K562 (cell line): ENCODE data around the gene NMNAT2. TPM values are rescaled to one million over a fixed set of nuclear protein-coding genes. Genes with fewer than 3 reads are reported as not detected.

Experiments used
- ATAC-seq: fragments of 200-7000 bp; cut with Tn5 transposase; 3 replicates; pipeline ENCODE4 v1.9.1; 2020; ENCODE audit warnings: moderate library complexity
- BruUV-seq: library from RNA; stranded (reverse); fragments of 400-500 nt; replicated peaks from 2 replicates; lab custom pipeline; 2021; lab: Mats Ljungman, UMichigan
- CTCF ChIA-PET: fragments of 300-600 bp; formaldehyde crosslinking; extraction: SDS; loops from one replicate; lab custom pipeline; 2021; ENCODE audit warnings: low intra/inter-chr PET ratio; lab: Yijun Ruan, JAX
- POLR2A ChIA-PET: fragments of 300-600, 350-650 bp; sonication (Branson Sonifier 250); formaldehyde crosslinking; extraction: SDS; loops from one replicate; lab custom pipeline; 2021; ENCODE audit warnings: antibody characterized with exemption, inconsistent platforms; lab: Yijun Ruan, JAX
- DNase-seq, 4 experiments: peaks; one replicate each; pipeline versions ENCODE4 v3.0.0 to v3.0.0-alpha.2; 2011 to 2018; ENCODE audit warnings: low spot score in 3 of 4, mixed read lengths in 3 of 4; ENCODE audit errors: extremely low read depth in 1 of 4
- FAIRE-seq: peaks from 2 replicates; lab custom pipeline; 2011; peaks lifted over from hg19 to GRCh38; lab: Jason Lieb, UNC
- H2AFZ ChIP-seq: 2 replicates; pipeline ENCODE4 v1.6.0; 2011; ENCODE audit warnings: low read depth, low read length, control low read depth, inconsistent platforms
- H3K27ac ChIP-seq: fragments of 200-600 bp; 3 replicates; pipeline ENCODE4 v1.8.0; 2011; ENCODE audit warnings: low read depth, mild to moderate bottlenecking, control low read depth, inconsistent platforms, low read length, moderate library complexity, mixed read lengths; ENCODE audit errors: extremely low read depth
- H3K27me3 ChIP-seq, 2 experiments: fragments of 300-600 bp in 1 of 2; 2 replicates in 1 of 2; 3 replicates in 1 of 2; pipeline versions ENCODE4 v1.6.0 to v1.8.0; 2011; ENCODE audit warnings: inconsistent platforms in 2 of 2, low read length in 2 of 2, mild to moderate bottlenecking in 1 of 2, mixed read lengths in 1 of 2, moderate library complexity in 1 of 2; ENCODE audit not compliant: control insufficient read depth in 2 of 2, insufficient read depth in 2 of 2
- H3K36me3 ChIP-seq: fragments of 300-600 bp; 3 replicates; pipeline ENCODE4 v1.8.0; 2011; ENCODE audit warnings: mild to moderate bottlenecking, low read length, inconsistent platforms; ENCODE audit not compliant: control insufficient read depth, insufficient read depth
- H3K4me1 ChIP-seq, 2 experiments: fragments of 200-600 bp in 1 of 2; replicated peaks in 1 of 2; 2 replicates in 1 of 2; 3 replicates in 1 of 2; pipeline versions ENCODE4 v1.5.1 to v1.8.0; 2011; ENCODE audit warnings: inconsistent platforms in 2 of 2, low read length in 2 of 2, mild to moderate bottlenecking in 1 of 2, mixed read lengths in 1 of 2, moderate library complexity in 1 of 2; ENCODE audit not compliant: control insufficient read depth in 2 of 2, insufficient read depth in 2 of 2
- H3K4me2 ChIP-seq: 2 replicates; pipeline ENCODE4 v1.6.1; 2011; ENCODE audit warnings: low read length, control low read depth, inconsistent platforms, mixed read lengths; ENCODE audit not compliant: insufficient read depth
- H3K4me3 ChIP-seq: fragments of 200-600 bp; sonication (generic), shearing (Covaris generic); 2 replicates; pipeline ENCODE4 v1.5.1; 2016; ENCODE audit warnings: control low read depth, inconsistent platforms
- H3K79me2 ChIP-seq: fragments of 200-600 bp; 3 replicates; pipeline ENCODE4 v1.8.0; 2011; ENCODE audit warnings: low read length, inconsistent platforms; ENCODE audit not compliant: control insufficient read depth, insufficient read depth
- H3K9ac ChIP-seq, 2 experiments: 2 replicates each; pipeline versions ENCODE4 v1.6.0 to v1.6.1; 2011; ENCODE audit warnings: low read depth in 2 of 2, low read length in 2 of 2, control low read depth in 1 of 2, inconsistent platforms in 1 of 2, mild to moderate bottlenecking in 1 of 2, mixed read lengths in 1 of 2; ENCODE audit not compliant: insufficient read depth in 1 of 2
- H3K9me1 ChIP-seq: one replicate; pipeline ENCODE4 v1.6.0; 2011; ENCODE audit warnings: inconsistent platforms, mild to moderate bottlenecking, low read length, moderate library complexity; ENCODE audit not compliant: control insufficient read depth, insufficient read depth
- H3K9me3 ChIP-seq: replicated peaks from 2 replicates; pipeline ENCODE4 v1.5.1; 2011; ENCODE audit warnings: low read depth, low read length, inconsistent platforms; ENCODE audit not compliant: control insufficient read depth, insufficient read depth
- H4K20me1 ChIP-seq: replicated peaks from 2 replicates; pipeline ENCODE4 v1.6.1; 2011; ENCODE audit warnings: low read length, inconsistent platforms, mixed read lengths; ENCODE audit not compliant: control insufficient read depth, insufficient read depth
- COPS2 ChIP-seq: fragments of 450-650 bp; conservative IDR thresholded peaks from 2 replicates; pipeline ENCODE4 v1.6.1; 2016; ENCODE audit warnings: mild to moderate bottlenecking, moderate library complexity
- CREM ChIP-seq: IDR thresholded peaks from 2 replicates; pipeline ENCODE4 v1.6.1; 2014; ENCODE audit warnings: antibody characterized with exemption, low read depth
- ERF ChIP-seq: fragments of 450-650 bp; formaldehyde crosslinking; IDR thresholded peaks from 2 replicates; pipeline ENCODE4 v1.4.0; 2020; ENCODE audit warnings: mild to moderate bottlenecking, mixed read lengths
- HLTF ChIP-seq: fragments of 450-650 bp; IDR thresholded peaks from 2 replicates; pipeline ENCODE4 v1.6.1; 2016
- MEF2D ChIP-seq: conservative IDR thresholded peaks from 2 replicates; pipeline ENCODE4 v1.6.1; 2016; ENCODE audit warnings: low read depth, missing genetic modification characterization, missing compliant biosample characterization
- MIER1 ChIP-seq: fragments of 450-650 bp; IDR thresholded peaks from 2 replicates; pipeline ENCODE4 v1.6.1; 2016; ENCODE audit warnings: antibody characterized with exemption, mild to moderate bottlenecking, low read depth
- NFRKB ChIP-seq: fragments of 450-650 bp; IDR thresholded peaks from 2 replicates; pipeline ENCODE4 v1.6.1; 2016; ENCODE audit warnings: low read depth
- SMAD1 ChIP-seq: fragments of 150-350 bp; IDR thresholded peaks from 2 replicates; pipeline ENCODE4 v1.6.1; 2014; ENCODE audit warnings: low read length, low read depth; ENCODE audit not compliant: partially characterized antibody
- ZNF197 ChIP-seq: fragments of 200-800 bp; sonication (Bioruptor generic); IDR thresholded peaks from 2 replicates; pipeline ENCODE4 v1.6.1; 2016; ENCODE audit warnings: low read depth, missing genetic modification characterization, missing compliant biosample characterization
- ZNF263 ChIP-seq: sonication (generic); formaldehyde crosslinking; IDR thresholded peaks from 2 replicates; pipeline ENCODE4 v1.8.0; 2022; ENCODE audit warnings: mild to moderate bottlenecking, missing genetic modification reagents, borderline replicate concordance
- WGBS: fragments of 100-300 bp; shearing (Covaris generic); methylation state at CpG from one replicate; pipeline ENCODE4 v1.1.6; 2016; ENCODE audit warnings: low coverage, mixed read lengths; ENCODE audit not compliant: insufficient coverage; ENCODE audit errors: missing lambda C conversion rate; 5-methylcytosine and 5-hydroxymethylcytosine counted together
- in situ Hi-C: fragments of 300-500 bp; cut with MboI; formaldehyde crosslinking; loops from 4 replicates; pipeline ENCODE4 v1.15.0; 2018; ENCODE audit warnings: inconsistent platforms, mixed read lengths
- intact Hi-C: fragments of 100-400 bp; cut with micrococcal nuclease; formaldehyde crosslinking; loops from 2 replicates; pipeline ENCODE4 v1.14.2; 2022
- polyA plus RNA-seq, 8 experiments: library from polyadenylated mRNA; depleted of rRNA in 4 of 8; stranded (reverse) in 5 of 8; unstranded in 3 of 8; fragments of >200 nt; fragmentation: Nextera tagmentation in 2 of 8; fragmentation: Illumina TruSeq in 1 of 8; extraction: Ambion mirVana in 2 of 8; extraction: Trizol in 1 of 8; gene quantifications; 2 replicates each; pipeline versions ENCODE4 v1.2.1 to v1.2.3, GENCODE V29; 2011 to 2014; ENCODE audit warnings: inconsistent platforms in 1 of 8, missing spikeins in 1 of 8
- total RNA-seq, 7 experiments: library from RNA; depleted of rRNA in 6 of 7; stranded (reverse); fragments of >200 nt in 6 of 7; fragmentation: Illumina TruSeq in 2 of 7; extraction: Trizol in 2 of 7; gene quantifications; 2 replicates each; pipeline versions ENCODE4 v1.2.1 to v1.2.3, GENCODE V29; 2011 to 2021; ENCODE audit warnings: low replicate concordance in 1 of 7

The NMNAT2 gene
- total and polyA plus RNA-seq, 9 of the 15 experiments (the other 6 are each of a cell fraction or from before 2014, with no cell fraction given): not detected

DNA sequence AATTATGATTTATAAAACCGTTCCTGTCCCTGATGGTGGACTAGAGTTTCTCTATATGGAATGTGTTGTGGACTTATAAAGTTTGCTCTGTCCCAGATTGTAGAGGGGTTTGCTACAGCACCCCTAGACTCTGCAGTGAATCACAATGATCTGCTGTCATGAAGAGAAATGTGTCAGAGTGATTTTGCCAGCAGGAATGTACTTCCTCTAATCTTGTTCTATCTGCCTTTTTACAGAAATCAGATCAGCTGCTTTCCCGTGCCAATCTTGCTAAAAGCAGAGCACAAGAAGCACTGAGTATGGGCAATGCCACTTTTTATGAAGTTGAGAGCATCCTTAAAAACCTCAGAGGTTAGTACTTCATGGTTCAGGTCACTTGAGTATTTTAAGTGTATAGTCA, 180.1 kb downstream of the NMNAT2 start:
- no peak overlapping the region for H3K27ac ChIP-seq
- H3K79me2 ChIP-seq: no peaks in the 10 kb centered on the region
- H3K27me3 ChIP-seq: peaks cover 6 to 28% of the 10 kb centered on the region in 2 experiments
- ChIA-PET POLR2A (interaction anchor here (0.6 kb wide), 1 partner anchor 13 kb away, joined by 3 read pairs; no protein-coding TSS in a partner anchor), CTCF (no interaction called here)
- H3K9me3 ChIP-seq: no peaks in the 10 kb centered on the region
- no TSS peak for BruUV-seq
- no peak for TF ChIP-seq COPS2
- no peak for TF ChIP-seq ERF (CRISPR knock-in tag)
- no peak for TF ChIP-seq CREM
- no peak for TF ChIP-seq ZNF197 (CRISPR knock-in tag)
- TF ChIP-seq ZNF263 (CRISPR knock-in tag): no peak
- no peak for TF ChIP-seq MEF2D (tag)
- TF ChIP-seq HLTF: no peak
- no peak for TF ChIP-seq MIER1
- TF ChIP-seq SMAD1: no peak
- TF ChIP-seq NFRKB: no peak
- TF ChIP-seq, all 486 proteins: peak for 0
- no peak overlapping the region for H3K4me2 ChIP-seq
- no peaks in the 10 kb centered on the region for H3K9me1 ChIP-seq
- no peaks in the 10 kb centered on the region for H3K36me3 ChIP-seq
- ATAC-seq: no peak
- intact Hi-C loops (no loop called here), in situ Hi-C loops (loop anchor here (25.0 kb wide), 1 partner anchor 276 kb away; the partner anchor contains the start of gene SHCBP1L)
- H3K4me3 ChIP-seq: no peak overlapping the region
- no peak for FAIRE-seq
- H2AFZ ChIP-seq: no peak overlapping the region
- no peaks in the 10 kb centered on the region for H4K20me1 ChIP-seq
- H3K4me1 ChIP-seq: no peaks in the 10 kb centered on the region
- WGBS: 2% methylated on average over 2 of the region's 2 CpGs
- H3K9ac ChIP-seq: no peak overlapping the region
- no peak for DNase-seq
